ENCODE results near the gene RNFT2. TPM values are rescaled to one million over a fixed set of nuclear protein-coding genes. Genes with fewer than 3 reads are reported as not detected.

The RNFT2 gene
- total and polyA plus RNA-seq, 7 experiments from 2014 or later = 1.2 to 8.3 (median 5.7) TPM

GRCh38 chr12:116876151-116876869 lies 138.2 kb downstream of the RNFT2 start:
- peaks cover 62 to 79% (median 74%) of the 10 kb centered on the region in 5 donors for H3K27me3 Mint-ChIP-seq
- DNase-seq = no peak
- H3K9me3 ChIP-seq (ENCODE audit: control insufficient read depth in 2 of 3, low read length in 3 of 3) = no peaks in the 10 kb centered on the region
- H3K27me3 ChIP-seq (ENCODE audit: control insufficient read depth in 2 of 2, insufficient read depth in 2 of 2, low read length in 2 of 2) = peaks cover 0 to 6% of the 10 kb centered on the region in 2 donors
- ChIA-PET POLR2A (no interaction called here), CTCF (no interaction called here)
- peaks cover 0 to 23% (median 6%) of the 10 kb centered on the region in 11 donors for H3K9me3 Mint-ChIP-seq
- H3K4me1 Mint-ChIP-seq = peaks cover 21 to 34% (median 32%) of the 10 kb centered on the region in 7 donors
- no peaks in the 10 kb centered on the region for H3K36me3 ChIP-seq (ENCODE audit: control insufficient read depth in 2 of 3, insufficient read depth in 3 of 3, low read length in 3 of 3)
- no peak for ATAC-seq
- no peak overlapping the region for H3K4me3 ChIP-seq (ENCODE audit: low read length)
- no peak overlapping the region for H3K4me3 Mint-ChIP-seq
- H3K36me3 Mint-ChIP-seq = peaks cover 0 to 7% (median 0%) of the 10 kb centered on the region in 5 donors
- intact Hi-C loops (cut with micrococcal nuclease) = no loop called here
- H3K4me1 ChIP-seq (ENCODE audit: control insufficient read depth in 2 of 2, insufficient read depth in 2 of 2, low read length in 2 of 2) = peaks cover 7 to 21% of the 10 kb centered on the region in 2 donors
- no peak overlapping the region for H3K27ac ChIP-seq (ENCODE audit: low read depth, low read length)
- no peak overlapping the region for H3K27ac Mint-ChIP-seq

GRCh38 chr12:116878567-116879508 lies 140.7 kb downstream of the RNFT2 start:
- Histone ChIP-seq H3K4me3 (ENCODE audit: low read length) (no peak overlapping the region), H3K9me3 (ENCODE audit: control insufficient read depth in 2 of 3, low read length in 3 of 3) (no peaks in the 10 kb centered on the region), H3K27ac (ENCODE audit: low read depth, low read length) (no peak overlapping the region), H3K27me3 (ENCODE audit: control insufficient read depth in 2 of 2, insufficient read depth in 2 of 2, low read length in 2 of 2) (peaks cover 0 to 14% of the 10 kb centered on the region in 2 donors), H3K4me1 (ENCODE audit: control insufficient read depth in 2 of 2, insufficient read depth in 2 of 2, low read length in 2 of 2) (peaks cover 7 to 31% of the 10 kb centered on the region in 2 donors), H3K36me3 (ENCODE audit: control insufficient read depth in 2 of 3, insufficient read depth in 3 of 3, low read length in 3 of 3) (no peaks in the 10 kb centered on the region)
- Mint-ChIP-seq H3K4me1 (peaks cover 28 to 44% (median 40%) of the 10 kb centered on the region in 7 donors), H3K9me3 (peaks cover 0 to 19% (median 5%) of the 10 kb centered on the region in 11 donors), H3K27me3 (peaks cover 73 to 89% (median 83%) of the 10 kb centered on the region in 5 donors), H3K36me3 (peaks cover 0 to 7% (median 0%) of the 10 kb centered on the region in 5 donors), H3K4me3 (peak overlapping the region; percentile 66 to 97 (median 80)), H3K27ac (no peak overlapping the region)
- intact Hi-C loops (cut with micrococcal nuclease) = no loop called here
- no peak for DNase-seq
- POLR2A ChIA-PET = no interaction called here
- ATAC-seq = no peak
- CTCF ChIA-PET = no interaction called here

- POLR2A ChIA-PET = no interaction called here
- peak overlapping the region in 1 of 9 donors; percentile 45 for H3K27ac Mint-ChIP-seq
- Histone ChIP-seq H3K36me3 (ENCODE audit: control insufficient read depth in 2 of 3, insufficient read depth in 3 of 3, low read length in 3 of 3) (no peaks in the 10 kb centered on the region), H3K9me3 (ENCODE audit: control insufficient read depth in 2 of 3, low read length in 3 of 3) (no peaks in the 10 kb centered on the region), H3K4me1 (ENCODE audit: control insufficient read depth in 2 of 2, insufficient read depth in 2 of 2, low read length in 2 of 2) (peaks cover 7 to 31% of the 10 kb centered on the region in 2 donors), H3K27me3 (ENCODE audit: control insufficient read depth in 2 of 2, insufficient read depth in 2 of 2, low read length in 2 of 2) (peaks cover 0 to 14% of the 10 kb centered on the region in 2 donors), H3K27ac (ENCODE audit: low read depth, low read length) (no peak overlapping the region), H3K4me3 (ENCODE audit: low read length) (no peak overlapping the region)
- no peak for ATAC-seq
- H3K9me3 Mint-ChIP-seq = peaks cover 0 to 11% (median 2%) of the 10 kb centered on the region in 11 donors
- intact Hi-C loops (cut with micrococcal nuclease) = no loop called here
- CTCF ChIA-PET = no interaction called here
- no peak for DNase-seq
- H3K4me3 Mint-ChIP-seq = peak overlapping the region; percentile 4 to 97 (median 82)
- H3K36me3 Mint-ChIP-seq = peaks cover 0 to 2% (median 0%) of the 10 kb centered on the region in 5 donors
- H3K4me1 Mint-ChIP-seq = peaks cover 28 to 43% (median 37%) of the 10 kb centered on the region in 7 donors
- peaks cover 75 to 87% (median 79%) of the 10 kb centered on the region in 5 donors for H3K27me3 Mint-ChIP-seq
These were observed 141.5 kb downstream of the RNFT2 start for GRCh38 chr12:116879509-116880212.

- Histone ChIP-seq H3K4me3 (ENCODE audit: low read length) (no peak overlapping the region), H3K27ac (ENCODE audit: low read depth, low read length) (no peak overlapping the region), H3K27me3 (ENCODE audit: control insufficient read depth in 2 of 2, insufficient read depth in 2 of 2, low read length in 2 of 2) (peaks cover 0 to 14% of the 10 kb centered on the region in 2 donors), H3K4me1 (ENCODE audit: control insufficient read depth in 2 of 2, insufficient read depth in 2 of 2, low read length in 2 of 2) (peaks cover 7 to 31% of the 10 kb centered on the region in 2 donors), H3K9me3 (ENCODE audit: control insufficient read depth in 2 of 3, low read length in 3 of 3) (no peaks in the 10 kb centered on the region), H3K36me3 (ENCODE audit: control insufficient read depth in 2 of 3, insufficient read depth in 3 of 3, low read length in 3 of 3) (no peaks in the 10 kb centered on the region)
- peak overlapping the region; percentile 77 to 97 (median 82) for H3K4me3 Mint-ChIP-seq
- DNase-seq (no peak), ATAC-seq (no peak)
- POLR2A ChIA-PET = no interaction called here
- intact Hi-C loops (cut with micrococcal nuclease) = no loop called here
- CTCF ChIA-PET = no interaction called here
- H3K27ac Mint-ChIP-seq = peak overlapping the region in 2 of 9 donors; percentile 29 to 45
- H3K27me3 Mint-ChIP-seq = peaks cover 71 to 89% (median 75%) of the 10 kb centered on the region in 5 donors
- peaks cover 0 to 5% (median 0%) of the 10 kb centered on the region in 11 donors for H3K9me3 Mint-ChIP-seq
- H3K4me1 Mint-ChIP-seq = peaks cover 28 to 43% (median 37%) of the 10 kb centered on the region in 7 donors
- H3K36me3 Mint-ChIP-seq = peaks cover 0 to 2% (median 0%) of the 10 kb centered on the region in 5 donors
These were observed 142.2 kb downstream of the RNFT2 start for GRCh38 chr12:116880213-116880816.

GRCh38 chr12:116880817-116881324 lies 142.8 kb downstream of the RNFT2 start:
- Histone ChIP-seq H3K27me3 (ENCODE audit: control insufficient read depth in 2 of 2, insufficient read depth in 2 of 2, low read length in 2 of 2) (peaks cover 0 to 14% of the 10 kb centered on the region in 2 donors), H3K9me3 (ENCODE audit: control insufficient read depth in 2 of 3, low read length in 3 of 3) (no peaks in the 10 kb centered on the region), H3K4me3 (ENCODE audit: low read length) (no peak overlapping the region), H3K36me3 (ENCODE audit: control insufficient read depth in 2 of 3, insufficient read depth in 3 of 3, low read length in 3 of 3) (no peaks in the 10 kb centered on the region), H3K4me1 (ENCODE audit: control insufficient read depth in 2 of 2, insufficient read depth in 2 of 2, low read length in 2 of 2) (peaks cover 7 to 31% of the 10 kb centered on the region in 2 donors), H3K27ac (ENCODE audit: low read depth, low read length) (no peak overlapping the region)
- H3K9me3 Mint-ChIP-seq = peaks cover 0 to 1% (median 0%) of the 10 kb centered on the region in 11 donors
- CTCF ChIA-PET = no interaction called here
- H3K4me3 Mint-ChIP-seq = peak overlapping the region; percentile 77 to 97 (median 82)
- H3K27me3 Mint-ChIP-seq = peaks cover 66 to 90% (median 73%) of the 10 kb centered on the region in 5 donors
- H3K27ac Mint-ChIP-seq = peak overlapping the region in 1 of 9 donors; percentile 29
- peaks cover 28 to 43% (median 37%) of the 10 kb centered on the region in 7 donors for H3K4me1 Mint-ChIP-seq
- ATAC-seq (peak; percentile 59), DNase-seq (peak in 5 of 9 donors; percentile 8 to 48 (median 15))
- peaks cover 0 to 2% (median 0%) of the 10 kb centered on the region in 5 donors for H3K36me3 Mint-ChIP-seq
- POLR2A ChIA-PET = no interaction called here
- intact Hi-C loops (cut with micrococcal nuclease) = no loop called here

Data from naive thymus-derived CD4-positive, alpha-beta T cell (primary cell).